OCI-M2 (cell line): Measurements from ENCODE around the gene CFAP46.
"Not testable (repeated sequence)": the region's sequence is repeated elsewhere in the genome, so short reads cannot be mapped to it uniquely, and the experiment has no call there.

Source experiments
- DNase-seq: peaks from one replicate; lab custom pipeline; 2025; ENCODE audit not compliant: unreplicated experiment; lab: John Stamatoyannopoulos, UW

The CFAP46 gene

GRCh38 chr10:132810141-132810806, 132.1 kb downstream of the CFAP46 start:
- DNase-seq: no peak

DNA sequence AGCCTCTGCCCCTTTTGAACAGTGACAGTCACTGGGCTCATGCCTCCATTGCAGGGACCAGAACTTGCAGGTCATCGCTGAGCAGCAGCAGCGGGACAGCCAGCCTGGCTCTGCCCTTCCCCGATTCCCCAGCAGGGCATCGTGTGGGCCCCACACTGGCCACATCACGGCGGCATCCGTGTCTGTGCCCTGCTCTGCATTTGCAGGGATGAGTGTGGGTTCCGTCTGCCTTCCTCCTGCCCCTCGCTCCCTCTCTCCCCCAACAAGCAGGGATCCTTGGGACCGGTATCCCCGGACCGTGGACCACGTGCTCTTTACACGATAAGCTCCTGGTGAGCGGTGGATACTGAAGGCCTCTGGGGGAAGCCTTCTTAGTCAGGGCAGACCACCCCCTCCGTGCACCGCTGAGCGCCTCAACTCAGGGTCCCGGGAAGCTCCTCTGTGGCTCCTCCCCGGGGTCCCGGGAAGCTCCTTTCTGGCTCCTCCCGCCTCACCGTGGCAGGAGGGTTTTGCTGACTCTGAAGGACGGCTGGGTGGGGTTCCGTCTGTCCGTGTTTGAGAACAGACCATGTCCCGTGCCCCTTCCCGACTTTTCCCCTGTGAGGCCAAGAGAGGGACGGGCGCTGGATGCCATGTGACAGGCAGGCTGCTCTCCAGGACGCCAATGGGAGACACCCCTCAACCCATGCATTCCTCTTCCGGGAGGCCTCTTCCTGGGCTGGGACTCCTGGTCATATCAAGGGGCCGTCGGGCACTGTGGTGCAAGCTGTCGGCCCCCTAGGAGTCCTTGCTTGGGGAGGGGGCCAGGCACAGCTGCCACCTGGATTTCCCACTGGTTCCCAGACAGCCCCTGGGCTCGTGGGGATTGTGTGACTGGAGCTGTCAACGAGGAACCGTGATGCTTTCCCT, 132.9 kb downstream of the CFAP46 start:
- no peak for DNase-seq

DNA sequence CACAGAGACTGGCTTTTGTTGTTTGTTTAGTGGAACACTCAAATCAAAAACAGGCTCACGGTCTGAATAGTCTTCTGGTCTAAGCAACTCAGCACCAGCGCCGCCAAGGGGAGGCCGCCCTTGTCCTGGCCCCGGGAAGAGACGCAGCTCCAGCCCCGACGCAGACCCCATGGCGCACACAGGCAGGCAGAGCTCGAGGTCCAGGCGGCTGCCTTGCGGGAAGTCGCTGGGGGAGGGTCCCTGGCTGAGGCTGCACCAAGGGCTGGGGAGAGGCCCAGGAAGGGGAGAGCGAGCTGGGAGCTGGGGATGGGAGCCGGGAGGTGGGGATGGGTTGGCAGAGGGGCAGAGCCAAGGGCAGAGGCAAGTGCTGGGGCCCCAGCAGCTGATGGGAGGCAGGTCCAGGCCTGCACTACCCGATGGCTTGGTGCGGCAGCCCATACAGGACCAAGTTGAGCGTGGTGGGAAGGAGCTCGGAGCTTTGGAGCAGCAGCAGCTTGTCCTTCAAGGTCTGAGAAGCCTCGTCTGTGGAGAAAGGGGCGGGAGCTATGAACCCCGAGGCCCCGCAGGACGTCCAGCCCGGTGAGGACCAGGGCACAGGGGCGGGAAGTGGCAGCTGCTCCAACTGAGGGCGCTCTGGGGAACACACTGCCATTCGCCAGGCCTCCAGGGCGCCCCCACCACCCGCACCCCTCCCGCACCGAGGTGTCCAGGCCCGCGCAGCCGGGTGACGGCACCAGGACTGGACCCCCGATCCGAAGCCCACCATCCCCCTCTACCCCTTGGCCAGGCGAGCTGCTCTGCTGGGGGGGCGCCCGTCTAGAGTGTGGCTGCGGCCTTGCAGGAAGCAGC, 133.8 kb downstream of the CFAP46 start:
- no peak for DNase-seq

DNA sequence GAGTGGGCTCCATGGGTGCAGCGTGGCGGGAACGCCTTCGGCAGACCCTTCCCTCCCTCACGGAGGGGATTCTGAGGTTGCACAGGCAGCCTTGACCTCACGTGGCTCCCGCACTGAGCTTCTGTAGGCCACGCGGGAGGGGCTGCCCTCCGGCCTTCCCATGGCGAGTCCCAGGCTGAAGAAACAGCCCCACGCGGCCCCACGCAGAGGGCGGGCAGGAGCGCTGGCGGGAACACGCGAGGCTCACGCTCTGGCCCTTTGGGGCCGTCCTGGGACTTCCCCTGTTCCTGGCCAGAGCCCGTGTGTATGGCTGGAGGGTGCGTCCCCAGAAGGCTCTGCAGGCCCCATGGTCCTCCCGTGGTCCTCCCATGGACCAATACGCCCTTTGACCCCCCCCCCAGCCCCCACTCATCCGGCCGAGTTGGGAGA, 134.7 kb downstream of the CFAP46 start:
- DNase-seq: no peak

- DNase-seq: no peak
Observed at GRCh38 chr10:132806561-132807003, 135.8 kb downstream of the CFAP46 start.

DNA sequence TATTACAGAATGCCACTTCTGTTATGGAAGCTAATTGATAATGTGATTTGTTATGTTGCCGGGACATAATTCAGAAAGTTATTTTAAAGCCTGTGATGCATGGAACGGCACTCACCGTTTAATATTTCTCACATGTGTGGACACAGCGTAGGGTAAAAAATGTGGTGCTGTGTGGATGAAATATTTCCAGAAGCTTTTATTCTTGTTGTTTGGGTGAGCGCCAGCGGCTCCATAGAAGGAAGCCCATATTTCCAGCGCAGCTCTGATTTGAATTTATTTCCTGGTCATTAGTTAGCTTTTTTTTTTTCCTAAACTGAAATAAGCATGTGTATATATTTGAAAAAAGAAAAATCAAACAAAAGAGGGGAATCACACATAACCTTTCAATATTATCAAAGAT, 136.3 kb downstream of the CFAP46 start:
- no peak for DNase-seq

DNA sequence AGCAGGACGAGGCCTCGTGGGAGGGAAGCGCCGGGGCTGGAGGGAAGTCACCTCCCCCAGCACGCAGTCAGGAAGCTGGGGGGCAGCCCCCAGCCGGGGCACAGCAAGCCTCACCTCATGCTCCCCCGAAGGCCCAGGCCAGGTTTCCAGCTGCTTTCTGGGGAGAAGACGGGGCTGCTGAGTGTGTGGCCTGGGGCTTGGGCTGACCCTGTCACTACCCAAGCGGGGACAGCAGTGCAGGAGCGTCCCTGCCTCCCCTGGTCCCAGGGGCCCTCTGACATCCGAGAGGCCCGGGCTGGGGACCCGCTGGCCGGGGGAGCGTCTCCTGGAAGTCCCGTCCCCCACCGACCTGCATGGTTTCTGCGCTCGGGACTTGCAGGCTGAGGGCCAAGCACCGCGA, 136.8 kb downstream of the CFAP46 start:
- DNase-seq: no peak

DNA sequence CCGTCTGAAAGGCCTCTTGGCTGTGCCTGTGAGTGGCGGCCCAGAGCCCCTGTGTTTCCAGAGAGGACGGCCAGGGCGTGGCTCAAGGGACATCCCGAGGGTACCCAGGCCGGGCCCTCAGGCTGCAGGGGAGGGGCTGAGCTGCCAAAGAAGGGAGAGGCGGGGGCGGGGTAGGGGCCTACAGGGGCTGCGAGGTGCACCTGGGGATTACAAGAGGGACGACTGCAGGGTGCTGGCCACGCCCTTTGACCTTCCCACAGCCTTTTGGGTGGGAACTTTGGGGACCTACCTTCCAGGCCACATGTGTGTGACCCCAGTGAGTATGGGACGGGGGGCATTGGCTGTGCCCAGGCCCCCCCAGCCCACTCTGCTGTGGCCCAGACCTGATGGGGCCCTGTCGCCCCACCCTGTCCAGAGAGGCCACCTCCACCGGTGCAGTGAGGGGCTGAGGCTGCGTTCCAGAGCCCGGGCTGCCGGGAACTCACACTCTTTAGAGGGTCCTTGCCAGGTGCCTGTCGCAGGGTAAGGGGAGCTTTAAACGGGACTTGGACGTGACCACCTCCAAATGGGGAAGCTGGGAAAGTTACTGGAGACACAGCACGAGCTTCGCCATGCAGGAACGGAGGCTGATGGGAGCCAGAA, 137.5 kb downstream of the CFAP46 start:
- DNase-seq: no peak

GRCh38 chr10:132804287-132804686, 138.1 kb downstream of the CFAP46 start:
- DNase-seq: no peak

GRCh38 chr10:132803416-132804210, 138.8 kb downstream of the CFAP46 start:
- no peak for DNase-seq

DNA sequence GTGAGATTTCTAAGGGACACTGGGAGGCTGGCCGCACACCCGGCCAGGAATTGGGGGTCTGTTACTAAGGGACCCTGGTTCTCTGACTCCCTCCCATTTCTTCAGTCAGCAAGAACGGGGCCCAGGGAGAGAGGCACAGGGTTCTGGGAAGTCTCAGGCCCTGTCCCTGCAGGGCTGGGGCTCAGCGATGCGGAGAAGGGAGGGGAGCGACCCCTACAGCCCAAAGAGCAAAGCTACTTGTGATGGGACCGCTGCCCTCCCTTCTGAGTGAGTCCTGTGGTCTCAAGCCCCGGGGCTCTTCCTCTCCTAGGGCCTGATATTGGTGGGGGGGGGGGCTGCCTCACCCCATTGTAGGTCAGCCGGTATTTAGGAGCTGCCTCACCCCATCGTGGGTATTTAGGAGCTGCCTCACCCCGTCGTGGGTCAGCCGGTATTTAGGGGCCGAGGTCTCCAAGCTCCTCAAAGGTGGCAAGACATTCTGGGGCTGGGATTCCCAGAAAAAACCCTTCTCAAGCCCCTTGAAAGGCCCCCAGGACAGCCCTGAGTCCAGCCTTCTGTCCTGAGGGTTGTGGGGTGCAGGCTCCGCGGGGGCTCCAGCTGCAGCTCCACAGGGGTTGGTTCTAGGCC, 139.6 kb downstream of the CFAP46 start:
- DNase-seq: no peak

GRCh38 chr10:132802048-132802447, 140.3 kb downstream of the CFAP46 start:
- no peak for DNase-seq

DNA sequence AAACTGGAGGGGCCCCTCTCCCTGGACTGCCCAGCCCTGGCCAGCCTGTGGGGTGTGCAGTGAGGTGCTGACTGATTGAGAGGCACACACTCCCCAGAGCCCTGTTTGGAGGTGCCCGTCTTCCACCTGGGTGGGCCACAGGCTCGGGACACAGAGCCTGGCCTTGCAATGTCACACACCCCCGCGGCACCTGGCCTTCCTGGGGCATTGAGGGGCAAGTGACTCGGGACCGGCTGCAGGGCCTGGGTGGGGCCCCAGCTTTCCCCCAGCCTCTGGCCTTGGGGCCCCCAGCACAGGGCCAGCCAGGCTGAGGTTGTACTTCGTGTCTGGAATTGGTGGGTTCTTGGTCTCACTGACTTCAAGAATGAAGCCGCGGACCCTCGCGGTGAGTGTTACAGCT, 142.5 kb downstream of the CFAP46 start:
- DNase-seq: no peak

DNA sequence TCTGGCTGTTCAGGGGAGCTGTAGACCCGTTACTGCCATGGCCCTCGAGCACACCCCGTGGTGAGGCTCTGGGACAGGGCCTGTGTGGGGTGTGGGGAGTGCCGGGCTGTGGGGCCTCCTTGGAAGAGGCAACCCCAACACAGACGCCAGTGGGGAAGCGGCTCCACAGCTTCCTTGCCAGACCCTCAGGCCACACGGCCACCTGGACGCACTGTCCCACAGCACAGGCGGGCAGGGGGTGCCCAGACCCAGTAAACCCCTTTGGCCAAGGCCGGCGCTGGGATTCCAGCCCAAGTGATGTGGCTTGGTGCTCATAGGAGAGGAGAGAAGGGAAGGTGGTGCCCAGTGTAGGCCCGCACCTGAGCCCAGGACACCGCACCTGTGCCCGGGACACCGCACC, 143.5 kb downstream of the CFAP46 start:
- DNase-seq: no peak

DNA sequence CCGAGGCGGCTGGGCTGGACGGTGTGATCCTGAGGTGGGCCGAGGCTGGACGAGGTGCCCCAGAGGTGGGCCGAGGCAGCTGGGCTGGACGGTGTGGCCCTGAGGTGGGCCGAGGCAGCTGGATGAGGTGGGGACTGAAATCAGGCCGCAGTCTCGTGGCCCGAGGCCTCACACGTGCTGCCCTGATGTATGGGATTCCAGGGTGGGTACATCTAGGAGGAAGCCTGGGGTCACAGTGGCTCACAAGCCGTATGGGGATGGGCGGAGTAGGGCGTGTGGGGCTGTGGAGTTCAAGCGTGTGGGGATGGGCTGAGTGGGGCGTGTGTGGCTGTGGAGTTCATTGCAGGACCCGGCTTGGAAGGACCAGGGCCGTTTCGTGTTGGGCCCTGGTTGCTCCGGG, 144.0 kb downstream of the CFAP46 start:
- no peak for DNase-seq

- DNase-seq: not testable (repeated sequence)
Observed at GRCh38 chr10:132797986-132798385, 144.4 kb downstream of the CFAP46 start.

DNA sequence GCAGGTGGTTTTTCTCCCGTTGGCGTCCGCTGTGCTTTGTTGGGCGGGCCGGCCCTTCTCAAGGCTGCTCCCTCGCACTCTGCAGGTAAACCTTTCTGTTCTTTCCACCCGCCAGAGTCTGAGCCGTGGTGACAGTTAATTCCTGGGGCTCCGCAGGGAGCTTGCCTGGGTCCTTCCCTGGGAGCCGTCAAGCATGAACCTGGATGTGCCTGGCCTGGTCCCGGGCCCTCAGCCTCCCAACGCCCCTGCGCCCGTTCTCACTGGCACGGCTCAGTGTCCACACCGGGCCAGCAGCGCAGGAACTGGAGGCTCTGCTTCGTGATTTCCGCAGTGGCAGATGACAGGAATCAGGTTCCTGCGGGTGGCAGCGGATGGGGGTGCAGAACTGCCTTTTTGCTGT, 145.5 kb downstream of the CFAP46 start:
- DNase-seq: no peak

GRCh38 chr10:132793871-132794849, 148.2 kb downstream of the CFAP46 start:
- DNase-seq: no peak
